GM12891 (cell line): ENCODE data around the gene TULP4.

Experiments
- POLR2A ChIP-seq: IDR thresholded peaks from 2 replicates; pipeline ENCODE4 v1.6.1; 2011; ENCODE audit warnings: low read depth, low read length, control low read depth
- POU2F2 ChIP-seq: IDR thresholded peaks from 2 replicates; pipeline ENCODE4 v1.6.1; 2011; ENCODE audit warnings: low read depth, mild to moderate bottlenecking, control low read depth, low read length, moderate library complexity
- TAF1 ChIP-seq: IDR thresholded peaks from 2 replicates; pipeline ENCODE4 v1.6.1; 2011; ENCODE audit warnings: low read depth, low read length, control low read depth

GRCh38 chr6:158311193-158311592 is 1.1 kb upstream of the TULP4 start:
- TF ChIP-seq TAF1 = no peak
- TF ChIP-seq POLR2A = no peak
- no peak for TF ChIP-seq POU2F2
